K562 (cell line): Measurements from ENCODE around the gene ADRA2A. TPM values are rescaled to one million over a fixed set of nuclear protein-coding genes. Genes with fewer than 3 reads are reported as not detected.

Source experiments
- ATAC-seq: fragments of 200-7000 bp; cut with Tn5 transposase; 3 replicates; pipeline ENCODE4 v1.9.1; 2020; ENCODE audit warnings: moderate library complexity
- BruUV-seq: library from RNA; stranded (reverse); fragments of 400-500 nt; replicated peaks from 2 replicates; lab custom pipeline; 2021; lab: Mats Ljungman, UMichigan
- CTCF ChIA-PET: fragments of 300-600 bp; formaldehyde crosslinking; extraction: SDS; loops from one replicate; lab custom pipeline; 2021; ENCODE audit warnings: low intra/inter-chr PET ratio; lab: Yijun Ruan, JAX
- POLR2A ChIA-PET: fragments of 300-600, 350-650 bp; sonication (Branson Sonifier 250); formaldehyde crosslinking; extraction: SDS; loops from one replicate; lab custom pipeline; 2021; ENCODE audit warnings: antibody characterized with exemption, inconsistent platforms; lab: Yijun Ruan, JAX
- DNase-seq, 4 experiments: peaks; one replicate each; pipeline versions ENCODE4 v3.0.0 to v3.0.0-alpha.2; 2011 to 2018; ENCODE audit warnings: low spot score in 3 of 4, mixed read lengths in 3 of 4; ENCODE audit errors: extremely low read depth in 1 of 4
- FAIRE-seq: peaks from 2 replicates; lab custom pipeline; 2011; peaks lifted over from hg19 to GRCh38; lab: Jason Lieb, UNC
- H2AFZ ChIP-seq: 2 replicates; pipeline ENCODE4 v1.6.0; 2011; ENCODE audit warnings: low read depth, low read length, control low read depth, inconsistent platforms
- H3K27ac ChIP-seq: fragments of 200-600 bp; 3 replicates; pipeline ENCODE4 v1.8.0; 2011; ENCODE audit warnings: low read depth, mild to moderate bottlenecking, control low read depth, inconsistent platforms, low read length, moderate library complexity, mixed read lengths; ENCODE audit errors: extremely low read depth
- H3K27me3 ChIP-seq, 2 experiments: fragments of 300-600 bp in 1 of 2; 2 replicates in 1 of 2; 3 replicates in 1 of 2; pipeline versions ENCODE4 v1.6.0 to v1.8.0; 2011; ENCODE audit warnings: inconsistent platforms in 2 of 2, low read length in 2 of 2, mild to moderate bottlenecking in 1 of 2, mixed read lengths in 1 of 2, moderate library complexity in 1 of 2; ENCODE audit not compliant: control insufficient read depth in 2 of 2, insufficient read depth in 2 of 2
- H3K36me3 ChIP-seq: fragments of 300-600 bp; 3 replicates; pipeline ENCODE4 v1.8.0; 2011; ENCODE audit warnings: mild to moderate bottlenecking, low read length, inconsistent platforms; ENCODE audit not compliant: control insufficient read depth, insufficient read depth
- H3K4me1 ChIP-seq, 2 experiments: fragments of 200-600 bp in 1 of 2; replicated peaks in 1 of 2; 2 replicates in 1 of 2; 3 replicates in 1 of 2; pipeline versions ENCODE4 v1.5.1 to v1.8.0; 2011; ENCODE audit warnings: inconsistent platforms in 2 of 2, low read length in 2 of 2, mild to moderate bottlenecking in 1 of 2, mixed read lengths in 1 of 2, moderate library complexity in 1 of 2; ENCODE audit not compliant: control insufficient read depth in 2 of 2, insufficient read depth in 2 of 2
- H3K4me2 ChIP-seq: 2 replicates; pipeline ENCODE4 v1.6.1; 2011; ENCODE audit warnings: low read length, control low read depth, inconsistent platforms, mixed read lengths; ENCODE audit not compliant: insufficient read depth
- H3K4me3 ChIP-seq: fragments of 200-600 bp; sonication (generic), shearing (Covaris generic); 2 replicates; pipeline ENCODE4 v1.5.1; 2016; ENCODE audit warnings: control low read depth, inconsistent platforms
- H3K79me2 ChIP-seq: fragments of 200-600 bp; 3 replicates; pipeline ENCODE4 v1.8.0; 2011; ENCODE audit warnings: low read length, inconsistent platforms; ENCODE audit not compliant: control insufficient read depth, insufficient read depth
- H3K9ac ChIP-seq, 2 experiments: 2 replicates each; pipeline versions ENCODE4 v1.6.0 to v1.6.1; 2011; ENCODE audit warnings: low read depth in 2 of 2, low read length in 2 of 2, control low read depth in 1 of 2, inconsistent platforms in 1 of 2, mild to moderate bottlenecking in 1 of 2, mixed read lengths in 1 of 2; ENCODE audit not compliant: insufficient read depth in 1 of 2
- H3K9me1 ChIP-seq: one replicate; pipeline ENCODE4 v1.6.0; 2011; ENCODE audit warnings: inconsistent platforms, mild to moderate bottlenecking, low read length, moderate library complexity; ENCODE audit not compliant: control insufficient read depth, insufficient read depth
- H3K9me3 ChIP-seq: replicated peaks from 2 replicates; pipeline ENCODE4 v1.5.1; 2011; ENCODE audit warnings: low read depth, low read length, inconsistent platforms; ENCODE audit not compliant: control insufficient read depth, insufficient read depth
- H4K20me1 ChIP-seq: replicated peaks from 2 replicates; pipeline ENCODE4 v1.6.1; 2011; ENCODE audit warnings: low read length, inconsistent platforms, mixed read lengths; ENCODE audit not compliant: control insufficient read depth, insufficient read depth
- CBFA2T2 ChIP-seq: fragments of 450-650 bp; conservative IDR thresholded peaks from 2 replicates; pipeline ENCODE4 v1.6.1; 2017; ENCODE audit warnings: mild to moderate bottlenecking
- GATAD2A ChIP-seq: fragments of 450-650 bp; IDR thresholded peaks from 2 replicates; pipeline ENCODE4 v1.6.1; 2017
- HDAC8 ChIP-seq: fragments of 450-650 bp; IDR thresholded peaks from 2 replicates; pipeline ENCODE4 v1.6.1; 2016; ENCODE audit warnings: mild to moderate bottlenecking, missing genetic modification characterization, moderate library complexity, missing compliant biosample characterization
- WHSC1 ChIP-seq: IDR thresholded peaks from one replicate; pipeline ENCODE4 v1.6.1; 2012; ENCODE audit warnings: low read length, control low read depth, inconsistent platforms
- ZC3H11A ChIP-seq: IDR thresholded peaks from 2 replicates; pipeline ENCODE4 v1.6.1; 2012; ENCODE audit warnings: low read depth, low read length, improper control_type of control experiment
- ZNF232 ChIP-seq: sonication (generic); formaldehyde crosslinking; IDR thresholded peaks from 2 replicates; pipeline ENCODE4 v1.8.0; 2022; ENCODE audit warnings: mild to moderate bottlenecking, missing genetic modification reagents
- ZNF507 ChIP-seq: conservative IDR thresholded peaks from 2 replicates; pipeline ENCODE4 v1.6.1; 2017; ENCODE audit warnings: missing genetic modification characterization, missing compliant biosample characterization
- ZNF707 ChIP-seq: fragments of 250-450 bp; sonication (Bioruptor Pico); conservative IDR thresholded peaks from 2 replicates; pipeline ENCODE4 v1.8.0; 2022; ENCODE audit warnings: inconsistent platforms, mild to moderate bottlenecking, moderate library complexity
- ZNF766 ChIP-seq: fragments of 200-800 bp; sonication (Bioruptor generic); conservative IDR thresholded peaks from 2 replicates; pipeline ENCODE4 v1.6.1; 2016; ENCODE audit warnings: missing genetic modification characterization, missing compliant biosample characterization
- WGBS: fragments of 100-300 bp; shearing (Covaris generic); methylation state at CpG from one replicate; pipeline ENCODE4 v1.1.6; 2016; ENCODE audit warnings: low coverage, mixed read lengths; ENCODE audit not compliant: insufficient coverage; ENCODE audit errors: missing lambda C conversion rate; 5-methylcytosine and 5-hydroxymethylcytosine counted together
- in situ Hi-C: fragments of 300-500 bp; cut with MboI; formaldehyde crosslinking; loops from 4 replicates; pipeline ENCODE4 v1.15.0; 2018; ENCODE audit warnings: inconsistent platforms, mixed read lengths
- intact Hi-C: fragments of 100-400 bp; cut with micrococcal nuclease; formaldehyde crosslinking; loops from 2 replicates; pipeline ENCODE4 v1.14.2; 2022
- polyA plus RNA-seq, 8 experiments: library from polyadenylated mRNA; depleted of rRNA in 4 of 8; stranded (reverse) in 5 of 8; unstranded in 3 of 8; fragments of >200 nt; fragmentation: Nextera tagmentation in 2 of 8; fragmentation: Illumina TruSeq in 1 of 8; extraction: Ambion mirVana in 2 of 8; extraction: Trizol in 1 of 8; gene quantifications; 2 replicates each; pipeline versions ENCODE4 v1.2.1 to v1.2.3, GENCODE V29; 2011 to 2014; ENCODE audit warnings: inconsistent platforms in 1 of 8, missing spikeins in 1 of 8
- total RNA-seq, 7 experiments: library from RNA; depleted of rRNA in 6 of 7; stranded (reverse); fragments of >200 nt in 6 of 7; fragmentation: Illumina TruSeq in 2 of 7; extraction: Trizol in 2 of 7; gene quantifications; 2 replicates each; pipeline versions ENCODE4 v1.2.1 to v1.2.3, GENCODE V29; 2011 to 2021; ENCODE audit warnings: low replicate concordance in 1 of 7
- TF ChIP-seq, protein P1 (sequence below): fragments of 250-450 bp; sonication (Bioruptor Pico); IDR thresholded peaks from 2 replicates; pipeline ENCODE4 v1.8.0; 2022; ENCODE audit warnings: inconsistent platforms
- TF ChIP-seq, protein P2 (sequence below): fragments of 250-450 bp; sonication (Bioruptor Pico); IDR thresholded peaks from 2 replicates; pipeline ENCODE4 v1.4.0; 2020; ENCODE audit warnings: mild to moderate bottlenecking, moderate library complexity
- TF ChIP-seq, protein P3 (sequence below): fragments of 250-450 bp; sonication (Bioruptor Pico); IDR thresholded peaks from 2 replicates; pipeline ENCODE4 v1.8.0; 2022; ENCODE audit warnings: inconsistent platforms, mild to moderate bottlenecking, moderate library complexity, borderline replicate concordance
- TF ChIP-seq, protein P4 (sequence below): fragments of 450-650 bp; formaldehyde crosslinking; IDR thresholded peaks from 2 replicates; pipeline ENCODE4 v1.4.0; 2020; ENCODE audit warnings: mild to moderate bottlenecking, mixed read lengths
- TF ChIP-seq, protein P5 (sequence below): fragments of 250-450 bp; sonication (Bioruptor Pico); IDR thresholded peaks from 2 replicates; pipeline ENCODE4 v1.9.0; 2021; ENCODE audit warnings: mild to moderate bottlenecking
- TF ChIP-seq, protein P6 (sequence below): sonication (generic); formaldehyde crosslinking; IDR thresholded peaks from 2 replicates; pipeline ENCODE4 v1.8.0; 2022; ENCODE audit warnings: mild to moderate bottlenecking, missing genetic modification reagents, borderline replicate concordance

Gene ADRA2A
- total and polyA plus RNA-seq, 9 of the 15 experiments (the other 6 are each of a cell fraction or from before 2014, with no cell fraction given) = not detected

DNA sequence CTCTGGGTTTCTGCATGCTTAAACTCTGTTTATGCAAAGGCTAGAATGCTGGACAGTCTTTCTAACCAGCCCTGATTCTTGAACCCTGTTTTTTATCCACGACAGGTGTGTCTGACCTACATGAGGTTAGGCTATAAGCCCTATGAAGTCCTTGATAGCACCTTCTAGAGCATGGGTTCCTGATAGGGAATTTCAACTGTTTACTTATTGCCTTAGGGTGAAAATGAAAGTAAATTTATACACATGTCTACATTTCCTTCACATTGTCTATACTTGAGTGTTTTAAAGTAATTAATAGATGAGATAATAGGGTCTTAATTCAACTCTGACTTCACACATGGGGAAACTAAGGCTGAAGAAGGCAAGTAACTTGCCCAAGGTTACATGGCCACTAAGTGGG lies 35.5 kb downstream of the ADRA2A start:
- no peaks in the 10 kb centered on the region for H3K4me1 ChIP-seq
- H3K36me3 ChIP-seq = no peaks in the 10 kb centered on the region
- H3K4me3 ChIP-seq = no peak overlapping the region
- ChIA-PET CTCF (no interaction called here), POLR2A (no interaction called here)
- no peak overlapping the region for H3K27ac ChIP-seq
- in situ Hi-C loops = no loop called here
- no peaks in the 10 kb centered on the region for H4K20me1 ChIP-seq
- intact Hi-C loops = no loop called here
- FAIRE-seq (no peak), ATAC-seq (no peak), DNase-seq (no peak)
- H3K9me1 ChIP-seq = no peaks in the 10 kb centered on the region
- no peaks in the 10 kb centered on the region for H3K9me3 ChIP-seq
- BruUV-seq = no TSS peak
- no peak overlapping the region for H3K9ac ChIP-seq
- 0% methylated on average over 1 of the region's 1 CpG for WGBS
- H2AFZ ChIP-seq = no peak overlapping the region
- H3K4me2 ChIP-seq = no peak overlapping the region
- no peaks in the 10 kb centered on the region for H3K79me2 ChIP-seq
- peaks cover 0 to 15% of the 10 kb centered on the region in 2 experiments; a peak in 2 of 5 replicates for H3K27me3 ChIP-seq
- TF ChIP-seq ZNF707 (CRISPR knock-in tag) (no peak), ZNF232 (no peak), ZC3H11A (no peak), CBFA2T2 (no peak), GATAD2A (no peak), ZNF507 (tag) (no peak), HDAC8 (tag) (no peak), ZNF766 (CRISPR knock-in tag) (no peak), WHSC1 (no peak)
- TF ChIP-seq, protein P1, sequence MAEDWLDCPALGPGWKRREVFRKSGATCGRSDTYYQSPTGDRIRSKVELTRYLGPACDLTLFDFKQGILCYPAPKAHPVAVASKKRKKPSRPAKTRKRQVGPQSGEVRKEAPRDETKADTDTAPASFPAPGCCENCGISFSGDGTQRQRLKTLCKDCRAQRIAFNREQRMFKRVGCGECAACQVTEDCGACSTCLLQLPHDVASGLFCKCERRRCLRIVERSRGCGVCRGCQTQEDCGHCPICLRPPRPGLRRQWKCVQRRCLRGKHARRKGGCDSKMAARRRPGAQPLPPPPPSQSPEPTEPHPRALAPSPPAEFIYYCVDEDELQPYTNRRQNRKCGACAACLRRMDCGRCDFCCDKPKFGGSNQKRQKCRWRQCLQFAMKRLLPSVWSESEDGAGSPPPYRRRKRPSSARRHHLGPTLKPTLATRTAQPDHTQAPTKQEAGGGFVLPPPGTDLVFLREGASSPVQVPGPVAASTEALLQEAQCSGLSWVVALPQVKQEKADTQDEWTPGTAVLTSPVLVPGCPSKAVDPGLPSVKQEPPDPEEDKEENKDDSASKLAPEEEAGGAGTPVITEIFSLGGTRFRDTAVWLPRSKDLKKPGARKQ (CRISPR knock-in tag) = no peak
- TF ChIP-seq, protein P2, sequence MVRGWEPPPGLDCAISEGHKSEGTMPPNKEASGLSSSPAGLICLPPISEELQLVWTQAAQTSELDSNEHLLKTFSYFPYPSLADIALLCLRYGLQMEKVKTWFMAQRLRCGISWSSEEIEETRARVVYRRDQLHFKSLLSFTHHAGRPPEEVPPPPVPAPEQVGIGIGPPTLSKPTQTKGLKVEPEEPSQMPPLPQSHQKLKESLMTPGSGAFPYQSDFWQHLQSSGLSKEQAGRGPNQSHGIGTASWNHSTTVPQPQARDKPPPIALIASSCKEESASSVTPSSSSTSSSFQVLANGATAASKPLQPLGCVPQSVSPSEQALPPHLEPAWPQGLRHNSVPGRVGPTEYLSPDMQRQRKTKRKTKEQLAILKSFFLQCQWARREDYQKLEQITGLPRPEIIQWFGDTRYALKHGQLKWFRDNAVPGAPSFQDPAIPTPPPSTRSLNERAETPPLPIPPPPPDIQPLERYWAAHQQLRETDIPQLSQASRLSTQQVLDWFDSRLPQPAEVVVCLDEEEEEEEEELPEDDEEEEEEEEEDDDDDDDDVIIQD (CRISPR knock-in tag) = no peak
- TF ChIP-seq, protein P3, sequence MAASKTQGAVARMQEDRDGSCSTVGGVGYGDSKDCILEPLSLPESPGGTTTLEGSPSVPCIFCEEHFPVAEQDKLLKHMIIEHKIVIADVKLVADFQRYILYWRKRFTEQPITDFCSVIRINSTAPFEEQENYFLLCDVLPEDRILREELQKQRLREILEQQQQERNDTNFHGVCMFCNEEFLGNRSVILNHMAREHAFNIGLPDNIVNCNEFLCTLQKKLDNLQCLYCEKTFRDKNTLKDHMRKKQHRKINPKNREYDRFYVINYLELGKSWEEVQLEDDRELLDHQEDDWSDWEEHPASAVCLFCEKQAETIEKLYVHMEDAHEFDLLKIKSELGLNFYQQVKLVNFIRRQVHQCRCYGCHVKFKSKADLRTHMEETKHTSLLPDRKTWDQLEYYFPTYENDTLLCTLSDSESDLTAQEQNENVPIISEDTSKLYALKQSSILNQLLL (CRISPR knock-in tag) = no peak
- TF ChIP-seq, protein P4, sequence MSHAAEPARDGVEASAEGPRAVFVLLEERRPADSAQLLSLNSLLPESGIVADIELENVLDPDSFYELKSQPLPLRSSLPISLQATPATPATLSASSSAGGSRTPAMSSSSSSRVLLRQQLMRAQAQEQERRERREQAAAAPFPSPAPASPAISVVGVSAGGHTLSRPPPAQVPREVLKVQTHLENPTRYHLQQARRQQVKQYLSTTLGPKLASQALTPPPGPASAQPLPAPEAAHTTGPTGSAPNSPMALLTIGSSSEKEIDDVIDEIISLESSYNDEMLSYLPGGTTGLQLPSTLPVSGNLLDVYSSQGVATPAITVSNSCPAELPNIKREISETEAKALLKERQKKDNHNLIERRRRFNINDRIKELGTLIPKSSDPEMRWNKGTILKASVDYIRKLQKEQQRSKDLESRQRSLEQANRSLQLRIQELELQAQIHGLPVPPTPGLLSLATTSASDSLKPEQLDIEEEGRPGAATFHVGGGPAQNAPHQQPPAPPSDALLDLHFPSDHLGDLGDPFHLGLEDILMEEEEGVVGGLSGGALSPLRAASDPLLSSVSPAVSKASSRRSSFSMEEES (CRISPR knock-in tag) = no peak
- TF ChIP-seq, protein P5, sequence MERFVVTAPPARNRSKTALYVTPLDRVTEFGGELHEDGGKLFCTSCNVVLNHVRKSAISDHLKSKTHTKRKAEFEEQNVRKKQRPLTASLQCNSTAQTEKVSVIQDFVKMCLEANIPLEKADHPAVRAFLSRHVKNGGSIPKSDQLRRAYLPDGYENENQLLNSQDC (CRISPR knock-in tag) = no peak
- TF ChIP-seq, protein P6, sequence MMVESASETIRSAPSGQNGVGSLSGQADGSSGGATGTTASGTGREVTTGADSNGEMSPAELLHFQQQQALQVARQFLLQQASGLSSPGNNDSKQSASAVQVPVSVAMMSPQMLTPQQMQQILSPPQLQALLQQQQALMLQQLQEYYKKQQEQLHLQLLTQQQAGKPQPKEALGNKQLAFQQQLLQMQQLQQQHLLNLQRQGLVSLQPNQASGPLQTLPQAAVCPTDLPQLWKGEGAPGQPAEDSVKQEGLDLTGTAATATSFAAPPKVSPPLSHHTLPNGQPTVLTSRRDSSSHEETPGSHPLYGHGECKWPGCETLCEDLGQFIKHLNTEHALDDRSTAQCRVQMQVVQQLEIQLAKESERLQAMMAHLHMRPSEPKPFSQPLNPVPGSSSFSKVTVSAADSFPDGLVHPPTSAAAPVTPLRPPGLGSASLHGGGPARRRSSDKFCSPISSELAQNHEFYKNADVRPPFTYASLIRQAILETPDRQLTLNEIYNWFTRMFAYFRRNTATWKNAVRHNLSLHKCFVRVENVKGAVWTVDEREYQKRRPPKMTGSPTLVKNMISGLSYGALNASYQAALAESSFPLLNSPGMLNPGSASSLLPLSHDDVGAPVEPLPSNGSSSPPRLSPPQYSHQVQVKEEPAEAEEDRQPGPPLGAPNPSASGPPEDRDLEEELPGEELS (CRISPR knock-in tag) = no peak
